ENCODE results near the gene PLEKHA4.
"Not testable (repeated sequence)": the region's sequence is repeated elsewhere in the genome, so short reads cannot be mapped to it uniquely, and the experiment has no call there.

The PLEKHA4 gene

DNA sequence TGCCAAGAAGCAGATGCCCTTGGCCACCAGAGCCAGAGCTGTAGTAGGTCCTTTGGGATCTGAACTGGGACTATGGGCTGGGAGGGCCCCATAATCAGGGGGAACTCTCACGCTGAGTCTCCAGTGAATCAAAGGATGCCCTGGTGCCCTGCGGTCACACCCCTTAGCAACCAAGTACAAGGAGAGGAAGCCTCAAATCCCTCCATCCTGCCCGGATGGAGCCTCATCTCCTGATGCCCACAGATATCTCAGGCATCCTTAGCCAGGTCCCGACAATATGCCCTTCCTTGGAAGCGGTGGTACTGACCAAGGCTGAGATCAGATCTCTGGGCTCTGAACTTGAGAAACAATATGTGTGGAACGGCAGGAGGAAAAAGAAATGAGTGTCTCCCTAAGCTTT is 1.7 kb downstream of the PLEKHA4 start:
- no peak for DNase-seq (ENCODE audit: low read depth in 2 of 2)

- DNase-seq (ENCODE audit: low read depth in 2 of 2) = no peak
Observed at GRCh38 chr19:48862827-48863226, 5.6 kb downstream of the PLEKHA4 start.

DNA sequence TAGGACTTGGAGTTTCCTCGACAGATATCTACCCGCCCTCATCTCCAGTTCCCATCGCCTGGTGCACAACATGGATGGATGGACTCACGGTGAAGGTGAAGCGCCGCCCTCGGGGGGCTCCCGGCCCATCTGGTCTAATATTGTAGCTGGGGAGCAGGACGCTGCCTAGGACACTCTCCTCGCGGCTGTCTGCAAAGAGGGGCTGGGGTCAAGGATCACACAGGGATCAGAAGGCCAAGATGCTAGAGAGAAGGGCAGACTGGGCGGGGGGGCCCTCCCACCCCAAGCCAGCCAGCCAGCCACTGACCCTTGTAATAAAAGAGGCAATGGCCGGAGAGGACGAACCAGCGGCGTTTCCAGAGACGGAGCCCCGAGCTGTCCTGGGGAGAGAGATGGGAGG is 7.1 kb downstream of the PLEKHA4 start:
- DNase-seq (ENCODE audit: low read depth in 2 of 2) = no peak

DNA sequence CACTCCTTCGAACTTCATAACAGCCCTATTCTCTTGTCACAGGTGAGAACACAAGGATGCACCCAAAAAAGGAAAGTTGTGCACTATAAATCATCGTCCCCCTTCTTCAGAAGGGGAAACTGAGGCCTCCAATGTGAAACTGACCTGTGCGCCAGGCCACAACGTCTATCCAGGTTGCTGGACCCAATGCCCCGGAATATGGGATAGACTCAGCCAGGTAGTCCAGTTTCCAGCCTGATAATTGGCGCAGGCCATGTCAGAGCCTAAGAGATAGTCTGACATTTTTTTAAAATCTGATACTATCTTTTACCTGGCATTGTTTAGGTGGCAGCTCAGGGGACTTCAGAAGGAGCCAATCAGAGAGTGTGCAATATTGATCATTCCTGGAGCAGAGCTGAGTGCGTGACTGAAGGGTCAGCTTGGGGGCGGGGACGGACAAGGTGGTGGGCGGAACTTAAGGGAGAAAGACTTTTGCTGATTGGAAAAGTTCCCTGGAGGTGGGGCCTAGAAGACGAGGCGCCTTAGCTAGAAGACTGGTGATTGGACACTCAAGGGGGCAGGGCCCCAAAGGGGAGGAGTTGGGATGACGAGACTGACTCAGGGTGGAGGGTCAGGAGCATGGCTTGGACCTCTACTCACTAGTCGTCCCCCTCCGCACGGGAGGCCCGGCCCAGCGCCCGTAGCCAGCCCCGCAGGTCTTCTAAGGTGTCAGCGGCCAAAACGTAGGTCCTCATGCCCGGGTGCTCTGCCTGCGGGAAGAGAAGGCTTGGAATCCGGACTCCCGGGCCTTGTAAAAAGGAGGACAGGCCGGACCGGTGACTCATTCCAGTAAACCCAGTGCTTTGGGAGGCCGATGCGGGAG is 8.5 kb downstream of the PLEKHA4 start:
- no peak for DNase-seq (ENCODE audit: low read depth in 2 of 2)

GRCh38 chr19:48858984-48859710 is 9.3 kb downstream of the PLEKHA4 start:
- peak in 1 of 2 donors; percentile 72 for DNase-seq (ENCODE audit: low read depth in 2 of 2)

GRCh38 chr19:48856921-48857320 is 11.5 kb downstream of the PLEKHA4 start:
- DNase-seq (ENCODE audit: low read depth in 2 of 2) = no peak

- DNase-seq (ENCODE audit: low read depth in 2 of 2) = no peak
Observed at GRCh38 chr19:48854103-48854502, 14.3 kb downstream of the PLEKHA4 start.

DNA sequence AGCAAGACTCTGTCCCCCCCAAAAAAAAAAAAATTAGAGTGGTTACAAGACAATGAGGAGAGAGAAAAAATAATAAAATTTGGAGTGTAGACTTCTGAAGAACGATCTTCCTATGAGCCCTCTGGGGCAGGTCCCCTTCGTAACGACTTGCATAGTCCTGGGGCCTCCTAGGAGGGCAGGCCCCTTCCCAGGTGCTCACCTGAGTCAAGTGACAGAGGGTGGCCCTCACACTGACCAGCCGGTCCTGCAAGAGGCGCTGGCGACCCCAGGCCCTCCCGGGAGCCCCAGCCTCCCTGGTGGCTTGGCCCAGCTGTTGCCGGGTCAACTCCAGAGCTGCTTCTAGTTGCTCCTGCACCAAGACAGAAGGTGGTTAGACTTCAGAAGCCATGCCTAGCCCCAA is 14.9 kb downstream of the PLEKHA4 start:
- DNase-seq (ENCODE audit: low read depth in 2 of 2) = no peak

- DNase-seq (ENCODE audit: low read depth in 2 of 2) = no peak
Observed at GRCh38 chr19:48852292-48852691, 16.1 kb downstream of the PLEKHA4 start.

- not testable (repeated sequence) for DNase-seq (ENCODE audit: low read depth in 2 of 2)
Observed at GRCh38 chr19:48846659-48847058, 21.8 kb downstream of the PLEKHA4 start.

GRCh38 chr19:48845384-48845783 is 23.0 kb downstream of the PLEKHA4 start:
- DNase-seq (ENCODE audit: low read depth in 2 of 2) = no peak

DNA sequence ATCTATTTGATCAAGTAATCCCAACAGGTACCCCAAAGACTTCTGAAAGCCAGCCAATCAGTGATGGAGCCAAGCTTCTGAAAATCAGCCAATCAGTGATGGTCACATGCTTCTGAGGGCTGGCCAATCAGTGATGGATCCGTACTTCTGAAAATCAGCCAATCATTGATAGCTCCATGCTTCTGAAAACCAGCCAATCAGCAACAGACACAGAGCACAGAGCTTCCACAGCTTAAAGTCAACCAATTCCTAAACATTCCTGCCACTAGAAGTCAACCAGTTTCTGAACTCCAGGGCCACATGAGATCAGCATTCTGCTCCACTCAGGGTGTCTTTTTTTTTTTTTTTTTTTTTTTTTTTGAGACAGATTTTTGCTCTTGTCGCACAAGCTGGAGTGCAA is 23.9 kb downstream of the PLEKHA4 start:
- no peak for DNase-seq (ENCODE audit: low read depth in 2 of 2)

GRCh38 chr19:48842789-48843162 is 25.6 kb downstream of the PLEKHA4 start:
- no peak for DNase-seq (ENCODE audit: low read depth in 2 of 2)

DNA sequence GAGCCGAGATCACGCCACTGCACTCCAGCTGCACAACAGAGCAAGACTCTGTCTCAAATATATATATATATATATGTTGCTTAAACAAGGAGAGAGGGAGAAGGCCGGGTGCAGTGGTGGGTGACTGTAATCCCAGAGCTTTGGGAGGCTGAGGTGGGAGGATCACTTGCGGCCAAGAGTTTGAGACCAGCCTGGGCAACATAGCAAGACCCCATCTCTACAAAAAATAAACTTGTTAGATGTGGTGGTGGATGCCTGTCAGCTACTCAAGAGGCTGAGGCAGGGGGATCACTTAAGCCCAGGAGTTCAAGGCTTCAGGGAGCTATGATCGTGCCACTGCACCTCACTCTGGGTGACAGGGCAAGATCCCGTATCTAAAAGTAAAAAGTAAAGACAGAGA is 26.8 kb downstream of the PLEKHA4 start:
- DNase-seq (ENCODE audit: low read depth in 2 of 2) = no peak

DNA sequence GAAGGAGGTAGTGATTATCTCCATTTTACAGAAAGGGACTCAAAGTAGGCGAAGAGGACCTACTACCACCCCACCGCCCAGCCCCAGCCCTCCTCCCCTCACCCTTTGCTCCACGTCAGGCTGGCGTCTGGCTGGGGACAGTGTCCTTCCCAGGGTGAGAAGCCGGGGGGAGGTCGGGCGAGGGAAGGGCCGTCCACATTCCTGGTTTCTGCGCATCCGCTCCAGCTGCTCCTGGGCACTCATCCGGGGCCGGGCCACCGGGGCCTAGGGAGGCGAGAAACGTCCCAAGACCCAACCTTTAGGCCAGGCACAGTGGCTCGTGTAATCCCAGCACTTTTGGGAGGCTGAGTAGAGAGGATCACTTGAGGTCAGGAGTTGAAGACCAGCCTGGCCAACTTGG is 27.4 kb downstream of the PLEKHA4 start:
- DNase-seq (ENCODE audit: low read depth in 2 of 2) = no peak

DNA sequence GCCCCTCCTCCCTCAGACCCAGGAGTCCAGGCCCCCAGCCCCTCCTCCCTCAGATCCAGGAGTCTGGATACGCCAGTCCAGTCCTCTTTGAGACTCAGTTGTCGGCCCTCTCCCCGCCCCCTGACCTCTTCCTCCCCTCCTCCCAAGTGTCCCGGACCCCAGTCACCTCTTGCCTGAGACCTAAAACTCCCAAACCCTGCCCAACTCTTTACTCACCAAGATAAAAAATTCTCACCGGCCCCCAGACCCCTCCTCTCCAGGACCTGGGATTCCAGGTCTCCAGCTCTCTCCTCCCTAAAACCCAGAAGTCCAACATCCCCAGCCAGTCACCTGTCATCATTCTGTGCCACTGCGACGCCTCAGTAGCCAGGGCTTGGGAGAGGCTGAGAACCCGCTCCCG is 30.7 kb downstream of the PLEKHA4 start:
- no peak for DNase-seq (ENCODE audit: low read depth in 2 of 2)

DNA sequence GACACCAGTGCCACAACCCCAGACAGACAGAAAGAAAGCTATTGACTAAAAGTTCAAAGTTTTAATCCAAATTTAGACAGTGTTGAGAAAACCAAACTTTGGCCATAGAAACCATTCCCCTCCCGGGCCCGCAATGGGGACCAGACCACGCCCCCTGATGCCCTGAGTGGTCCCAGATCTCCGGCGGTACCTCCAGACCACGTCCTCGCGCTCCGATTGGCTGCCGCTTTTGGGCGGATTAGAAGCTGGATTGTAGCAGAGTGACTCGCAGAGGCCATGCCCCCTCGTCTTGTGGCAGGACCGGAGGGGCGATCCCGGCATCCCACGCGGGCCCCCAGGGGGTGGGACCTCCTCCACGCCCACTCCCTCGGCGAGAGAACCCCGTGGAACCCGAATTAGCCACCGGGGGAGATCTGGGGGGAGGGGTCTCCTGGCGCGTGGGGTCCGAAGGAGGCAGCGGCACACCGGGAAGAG is 31.3 kb downstream of the PLEKHA4 start:
- DNase-seq (ENCODE audit: low read depth in 2 of 2) = peak; percentile 62 to 65

GRCh38 chr19:48836089-48837017 is 32.1 kb downstream of the PLEKHA4 start, which contains the start of gene HSD17B14:
HSD17B14 (minus strand) TSS chr19:48836491; CDS start chr19:48836411, 80 bp downstream.
- no peak for DNase-seq (ENCODE audit: low read depth in 2 of 2)

DNA sequence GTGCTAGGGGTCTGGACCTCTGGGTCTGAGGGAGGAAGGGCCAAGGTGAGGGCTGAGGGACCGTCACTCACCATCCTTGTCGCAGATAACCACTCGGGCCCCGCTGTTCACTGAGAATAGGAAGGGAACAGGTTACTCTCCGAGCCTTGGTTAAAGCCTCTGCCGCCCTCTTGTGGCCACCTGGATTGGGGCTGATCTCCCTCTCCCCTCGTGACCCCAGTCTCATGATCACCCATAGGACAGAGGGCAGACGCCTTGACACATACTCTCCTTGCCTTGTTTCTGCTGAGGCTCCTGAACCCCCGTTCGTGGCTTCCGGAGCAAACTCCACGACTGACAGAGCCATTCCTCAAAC is 32.7 kb downstream of the PLEKHA4 start:
- peak; percentile 86 to 88 for DNase-seq (ENCODE audit: low read depth in 2 of 2)

- DNase-seq (ENCODE audit: low read depth in 2 of 2) = no peak
Observed at GRCh38 chr19:48833977-48834376, 34.4 kb downstream of the PLEKHA4 start.

- DNase-seq (ENCODE audit: low read depth in 2 of 2) = no peak
Observed at GRCh38 chr19:48833049-48833448, 35.4 kb downstream of the PLEKHA4 start.

GRCh38 chr19:48830965-48831364 is 37.5 kb downstream of the PLEKHA4 start:
- no peak for DNase-seq (ENCODE audit: low read depth in 2 of 2)

Measured in stimulated activated CD8-positive, alpha-beta memory T cell treated with anti-CD3 and anti-CD28 coated beads, Interleukin-2, amount 100 ng/mL, for 1 hour (primary cell).